OCI-LY1 (cell line): ENCODE measurements around the gene SV2C.
A peak's percentile ranks its signal among the peaks of the same experiment; 100 is the strongest.

Experiments
- H2AFZ ChIP-seq: fragments of 200-600 bp; sonication (generic), shearing (Covaris generic); 2 replicates; pipeline ENCODE4 v1.6.0; 2014; ENCODE audit warnings: antibody characterized with exemption, mild to moderate bottlenecking, low read length
- H3F3A ChIP-seq: fragments of 200-600 bp; sonication (generic), shearing (Covaris generic); 2 replicates; pipeline ENCODE4 v1.6.0; 2014; ENCODE audit warnings: mild to moderate bottlenecking, antibody characterized with exemption, low read length, moderate library complexity; ENCODE audit not compliant: insufficient read depth
- H3K27ac ChIP-seq: fragments of 200-600 bp; sonication (generic); 2 replicates; pipeline ENCODE4 v1.5.1; 2014; ENCODE audit warnings: low read length, mixed run types, mild to moderate bottlenecking, low read depth; ENCODE audit not compliant: poor library complexity, severe bottlenecking
- H3K27me3 ChIP-seq: fragments of 200-600 bp; sonication (generic); 2 replicates; pipeline ENCODE4 v1.6.0; 2014; ENCODE audit warnings: antibody characterized with exemption, mild to moderate bottlenecking, low read length, moderate library complexity; ENCODE audit not compliant: insufficient read depth
- H3K36me3 ChIP-seq: fragments of 200-600 bp; sonication (generic); 2 replicates; pipeline ENCODE4 v1.6.1; 2014; ENCODE audit warnings: mild to moderate bottlenecking, antibody characterized with exemption, low read length, moderate library complexity, mixed read lengths; ENCODE audit not compliant: insufficient read depth
- H3K4me1 ChIP-seq: fragments of 200-600 bp; sonication (generic); 2 replicates; pipeline ENCODE4 v1.5.1; 2014; ENCODE audit warnings: mild to moderate bottlenecking, low read length, moderate library complexity; ENCODE audit not compliant: insufficient read depth, severe bottlenecking
- H3K4me2 ChIP-seq: fragments of 200-600 bp; sonication (generic), shearing (Covaris generic); 2 replicates; pipeline ENCODE4 v1.6.1; 2014; ENCODE audit warnings: low read length
- H3K4me3 ChIP-seq: fragments of 200-600 bp; sonication (generic); 2 replicates; pipeline ENCODE4 v1.5.1; 2014; ENCODE audit warnings: low read length, low read depth, mild to moderate bottlenecking, mixed read lengths; ENCODE audit not compliant: poor library complexity, severe bottlenecking
- H3K79me2 ChIP-seq: fragments of 200-600 bp; shearing (Covaris generic); 2 replicates; pipeline ENCODE4 v1.6.1; 2016; ENCODE audit warnings: mixed run types, low read length, mixed read lengths; ENCODE audit not compliant: insufficient read depth
- H3K9ac ChIP-seq: fragments of 200-600 bp; sonication (generic), shearing (Covaris generic); 2 replicates; pipeline ENCODE4 v1.6.1; 2014; ENCODE audit warnings: mild to moderate bottlenecking, low read length, mixed read lengths
- H3K9me2 ChIP-seq: fragments of 200-600 bp; sonication (generic), shearing (Covaris generic); 2 replicates; pipeline ENCODE4 v1.6.1; 2014; ENCODE audit warnings: low read depth, mild to moderate bottlenecking, low read length, mixed read lengths
- H3K9me3 ChIP-seq: fragments of 200-600 bp; shearing (Covaris generic); 2 replicates; pipeline ENCODE4 v1.6.1; 2014; ENCODE audit warnings: low read length, mixed read lengths
- H4K20me1 ChIP-seq: fragments of 200-600 bp; sonication (generic), shearing (Covaris generic); 2 replicates; pipeline ENCODE4 v1.6.0; 2016; ENCODE audit warnings: mild to moderate bottlenecking, low read length; ENCODE audit not compliant: insufficient read depth
- CTCF ChIP-seq: fragments of 200-600 bp; sonication (generic), shearing (Covaris generic); IDR thresholded peaks from 2 replicates; pipeline ENCODE4 v1.5.1; 2017; ENCODE audit warnings: mild to moderate bottlenecking, antibody characterized with exemption, low read length, moderate library complexity, mixed read lengths
- EZH2 ChIP-seq: fragments of 200-600 bp; sonication (generic), shearing (Covaris generic); IDR thresholded peaks from 2 replicates; pipeline ENCODE4 v1.8.0; 2017; ENCODE audit warnings: borderline replicate concordance, mixed run types, mild to moderate bottlenecking, antibody characterized with exemption, low read length, moderate library complexity, mixed read lengths

The SV2C gene

GRCh38 chr5:76342474-76342873 is 259.3 kb downstream of the SV2C start:
- H3K4me2 ChIP-seq, result peak overlapping the region; percentile 7; the same call in 1 of the 2 replicates
- H4K20me1 ChIP-seq, result no peaks in the 10 kb centered on the region
- peak overlapping the region; percentile 13 for H3K27ac ChIP-seq
- H3K27me3 ChIP-seq, result no peaks in the 10 kb centered on the region
- H3K9me3 ChIP-seq, result no peaks in the 10 kb centered on the region
- H3K4me1 ChIP-seq, result peaks cover 20% of the 10 kb centered on the region
- no peaks in the 10 kb centered on the region for H3K79me2 ChIP-seq
- peak overlapping the region; percentile 4; the same call in 1 of the 2 replicates for H3K9ac ChIP-seq
- no peaks in the 10 kb centered on the region for H3K9me2 ChIP-seq
- H3K4me3 ChIP-seq, result no peak overlapping the region
- no peak overlapping the region; the same call in 1 of the 2 replicates for H2AFZ ChIP-seq
- TF ChIP-seq CTCF (no peak), EZH2 (no peak)
- no peaks in the 10 kb centered on the region for H3K36me3 ChIP-seq
- H3F3A ChIP-seq, result no peaks in the 10 kb centered on the region

GRCh38 chr5:76345582-76345981 is 262.4 kb downstream of the SV2C start:
- no peaks in the 10 kb centered on the region for H3K9me2 ChIP-seq
- H3K9me3 ChIP-seq, result no peaks in the 10 kb centered on the region
- H3K4me2 ChIP-seq, result no peak overlapping the region
- no peak overlapping the region for H3K4me3 ChIP-seq
- TF ChIP-seq EZH2, result no peak
- no peak for TF ChIP-seq CTCF
- no peak overlapping the region for H2AFZ ChIP-seq
- H3F3A ChIP-seq, result no peaks in the 10 kb centered on the region
- no peaks in the 10 kb centered on the region for H3K79me2 ChIP-seq
- H3K9ac ChIP-seq, result no peak overlapping the region
- H3K4me1 ChIP-seq, result peaks cover 24% of the 10 kb centered on the region
- no peaks in the 10 kb centered on the region for H3K27me3 ChIP-seq
- H4K20me1 ChIP-seq, result no peaks in the 10 kb centered on the region
- H3K36me3 ChIP-seq, result no peaks in the 10 kb centered on the region
- H3K27ac ChIP-seq, result no peak overlapping the region

- Histone ChIP-seq H3K4me1 (peaks cover 44% of the 10 kb centered on the region), H2AFZ (no peak overlapping the region), H3K4me2 (peak overlapping the region; percentile 54), H3F3A (no peaks in the 10 kb centered on the region), H3K4me3 (peak overlapping the region; percentile 22), H3K36me3 (no peaks in the 10 kb centered on the region), H3K9me2 (no peaks in the 10 kb centered on the region), H4K20me1 (no peaks in the 10 kb centered on the region), H3K27ac (peak overlapping the region; percentile 97), H3K27me3 (no peaks in the 10 kb centered on the region), H3K9me3 (no peaks in the 10 kb centered on the region), H3K9ac (peak overlapping the region; percentile 32; the same call in 1 of the 2 replicates), H3K79me2 (no peaks in the 10 kb centered on the region)
- TF ChIP-seq CTCF (no peak), EZH2 (no peak)
Observed at GRCh38 chr5:76351176-76351575, 268.0 kb downstream of the SV2C start.
